Omental fat pad (tissue), 4 donors: ENCODE data around the gene IL17RD. TPM values are rescaled to one million over a fixed set of nuclear protein-coding genes. Genes with fewer than 3 reads are reported as not detected.

ENCODE experiments used
- ATAC-seq: fragments of 150-250 bp; one replicate; pipeline ENCODE4 v1.9.1; 2016; ENCODE audit warnings: mild to moderate bottlenecking, moderate library complexity; ENCODE audit not compliant: low FRiP score
- DNase-seq: peaks from one replicate; pipeline ENCODE4 v3.0.0-alpha.2; 2019; ENCODE audit warnings: low spot score
- CTCF ChIP-seq, 3 donors: fragments of 450-650 bp; IDR thresholded peaks; one replicate each; pipeline ENCODE4 v1.5.1; 2016 to 2017; ENCODE audit warnings: antibody characterized with exemption in 3 of 3, mild to moderate bottlenecking in 3 of 3, moderate library complexity in 2 of 3
- total RNA-seq, 4 donors: library from RNA; depleted of rRNA; stranded (reverse); fragments of >200 nt; gene quantifications; one replicate each; pipeline ENCODE4 v1.1.0, GENCODE V29; 2016

Gene IL17RD
- total RNA-seq, 4 donors from 2014 or later, result 4.9 to 13.2 (median 6.6) TPM

- no peak for DNase-seq
- no peak for TF ChIP-seq CTCF (IDR thresholded peaks at IDR 0.05)
- no peak for ATAC-seq
These were observed 14.6 kb upstream of the IL17RD start for GRCh38 chr3:57179580-57180410.

- no peak for TF ChIP-seq CTCF (IDR thresholded peaks at IDR 0.05)
- DNase-seq, result no peak
- ATAC-seq, result no peak
These were observed 10.9 kb upstream of the IL17RD start for GRCh38 chr3:57176045-57176444.

GRCh38 chr3:57173687-57174086 is 8.5 kb upstream of the IL17RD start:
- TF ChIP-seq CTCF (IDR thresholded peaks at IDR 0.05), result no peak
- ATAC-seq (no peak), DNase-seq (no peak)

- ATAC-seq, result no peak
- TF ChIP-seq CTCF (IDR thresholded peaks at IDR 0.05), result no peak
- no peak for DNase-seq
These were observed 5.8 kb upstream of the IL17RD start for GRCh38 chr3:57170946-57171345.

GRCh38 chr3:57169872-57170623 is 4.9 kb upstream of the IL17RD start:
- TF ChIP-seq CTCF (IDR thresholded peaks at IDR 0.05), result peak in 1 of 3 donors; percentile 48
- ATAC-seq (peak; percentile 87), DNase-seq (peak; percentile 40)

GRCh38 chr3:57169108-57169507 is 4.0 kb upstream of the IL17RD start:
- DNase-seq, result no peak
- no peak for ATAC-seq
- TF ChIP-seq CTCF (IDR thresholded peaks at IDR 0.05), result no peak
